GM21723 (cell line): ENCODE results near the gene CDK5R1.
"Not testable (repeated sequence)": the region's sequence is repeated elsewhere in the genome, so short reads cannot be mapped to it uniquely, and the experiment has no call there.

Experiments used
- ATAC-seq: cut with Tn5 transposase; IDR thresholded peaks from one replicate; pipeline ENCODE4 v1.9.1; 2021; ENCODE audit warnings: mild to moderate bottlenecking, moderate library complexity; ENCODE audit not compliant: unreplicated experiment

Gene CDK5R1

DNA sequence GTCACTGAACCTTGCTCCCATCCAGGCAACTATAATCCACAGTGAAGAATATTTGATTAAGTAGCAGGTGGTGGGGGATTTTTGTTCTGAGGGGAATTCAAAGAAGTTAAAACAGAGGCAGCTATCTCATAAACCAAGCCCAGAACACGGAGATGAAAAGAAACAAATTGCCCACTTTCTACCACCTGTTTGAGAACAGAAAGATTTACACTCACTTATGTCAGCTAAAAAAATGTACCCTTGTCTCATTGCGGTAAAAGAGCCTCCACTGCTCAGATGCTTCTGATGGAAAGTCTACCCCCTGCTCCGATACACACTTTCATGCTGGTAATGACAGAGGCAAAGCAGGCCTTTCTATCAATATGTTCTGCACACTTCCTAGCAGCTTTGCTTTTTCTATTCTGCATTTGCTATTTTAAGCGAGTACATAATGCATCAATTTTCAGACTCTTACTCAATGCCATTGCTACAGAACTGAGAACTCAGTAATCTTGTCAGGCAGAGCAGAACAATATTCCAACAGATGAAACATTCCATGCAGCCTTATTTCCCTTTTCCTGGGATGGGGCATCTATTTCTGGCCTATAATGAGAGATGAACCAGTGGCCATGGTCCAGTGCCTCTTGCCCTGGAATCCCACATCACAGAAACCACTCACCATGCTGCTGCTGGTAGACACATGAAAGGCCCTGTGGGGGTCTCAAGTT lies 29.0 kb downstream of the CDK5R1 start:
- ATAC-seq = no peak

GRCh38 chr17:32516450-32516849 lies 29.7 kb downstream of the CDK5R1 start:
- no peak for ATAC-seq

GRCh38 chr17:32516940-32517701 lies 30.3 kb downstream of the CDK5R1 start:
- ATAC-seq = no peak

GRCh38 chr17:32517982-32518381 lies 31.2 kb downstream of the CDK5R1 start:
- ATAC-seq = no peak

DNA sequence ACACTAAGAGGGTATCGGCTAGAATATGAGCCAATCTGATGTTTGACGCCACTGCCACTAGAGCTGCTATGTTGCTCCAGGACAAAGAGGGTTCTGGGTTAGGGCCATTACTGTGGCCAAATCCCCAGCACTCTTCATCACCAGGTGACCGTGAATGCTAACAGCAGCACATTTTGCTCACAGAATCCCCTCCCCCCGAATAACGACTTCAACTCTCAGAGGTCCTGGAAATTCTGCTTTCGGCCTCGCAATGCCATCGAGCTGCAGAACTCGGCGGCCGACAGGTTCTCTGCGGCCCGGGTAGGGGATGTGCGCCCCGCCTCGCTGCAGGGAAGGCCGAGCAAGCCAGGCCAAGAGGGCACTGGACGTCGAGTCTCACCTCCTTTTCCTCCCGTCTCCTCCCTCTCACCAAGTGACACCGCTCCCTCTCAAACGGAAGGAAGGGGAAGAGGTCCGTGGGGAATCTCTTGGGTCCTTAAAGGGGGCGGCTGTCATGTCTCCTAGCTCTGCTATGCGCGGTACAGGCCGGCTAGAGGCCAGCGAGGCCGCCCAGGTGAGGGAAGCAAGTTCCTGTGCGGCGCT lies 31.9 kb downstream of the CDK5R1 start:
- ATAC-seq = no peak

- ATAC-seq = no peak
These were observed 32.7 kb downstream of the CDK5R1 start for GRCh38 chr17:32519228-32520103.

DNA sequence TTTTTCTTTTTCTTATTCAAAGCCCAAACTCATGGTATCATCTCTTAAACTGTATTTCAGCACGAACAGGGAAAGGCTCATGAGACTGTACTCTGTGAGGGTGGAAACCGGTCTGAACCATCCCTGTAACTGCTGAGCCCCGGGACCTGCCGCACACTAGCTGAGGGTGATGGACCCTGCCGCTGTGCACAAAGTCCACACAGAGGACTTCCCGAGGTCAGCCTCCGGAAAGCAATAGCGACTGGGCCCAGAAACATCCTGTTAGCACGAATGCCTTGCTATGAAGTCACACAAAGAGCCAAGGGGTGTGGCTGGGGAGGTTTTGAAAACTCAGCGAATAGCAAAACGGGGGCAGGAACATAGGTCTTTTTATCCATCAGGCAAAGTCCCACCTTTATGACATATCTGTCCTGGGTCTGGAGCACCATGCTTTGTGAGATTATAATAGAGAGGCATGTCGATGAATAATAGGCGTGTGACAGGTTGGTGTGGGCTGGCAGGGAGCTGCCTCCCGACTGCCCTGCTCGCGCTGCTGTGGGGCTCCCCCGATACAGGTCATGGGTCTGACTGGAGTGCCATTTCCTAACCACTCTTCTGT lies 33.4 kb downstream of the CDK5R1 start:
- ATAC-seq = no peak

DNA sequence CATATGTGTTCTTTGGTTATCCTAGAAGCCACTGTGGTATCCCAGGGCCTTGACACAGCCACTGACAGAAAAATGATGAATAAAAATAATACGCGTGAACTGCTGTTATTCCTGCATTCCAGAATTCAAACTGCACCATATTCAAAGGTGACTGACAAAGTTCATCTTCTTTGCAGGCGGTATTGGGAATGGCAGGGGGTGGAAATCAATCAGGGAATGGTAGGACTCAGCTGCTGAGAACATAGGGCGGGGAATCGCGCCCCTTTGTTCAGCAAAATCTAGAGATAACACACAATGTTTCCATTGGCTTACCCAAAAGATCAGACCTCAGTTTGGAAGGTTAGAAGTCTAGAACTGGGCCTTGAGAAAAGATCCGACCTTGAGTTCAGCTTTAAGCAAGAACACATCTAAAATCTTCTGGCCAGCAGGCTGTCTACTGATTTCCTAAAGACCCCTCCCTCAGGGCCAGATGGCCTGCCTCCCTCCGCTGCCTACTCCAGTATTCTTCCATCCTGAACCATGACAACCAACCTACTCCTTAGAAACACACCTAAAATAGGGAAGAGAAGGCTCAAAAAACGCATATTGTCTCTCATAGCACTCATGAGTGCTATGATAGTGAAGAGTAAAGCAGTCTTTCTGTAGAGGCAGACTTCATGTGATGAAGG lies 34.1 kb downstream of the CDK5R1 start:
- ATAC-seq = no peak

- peak; percentile 54 for ATAC-seq
These were observed 36.4 kb downstream of the CDK5R1 start for GRCh38 chr17:32523017-32523680.

GRCh38 chr17:32523827-32524552 lies 37.2 kb downstream of the CDK5R1 start:
- peak; percentile 47 for ATAC-seq

DNA sequence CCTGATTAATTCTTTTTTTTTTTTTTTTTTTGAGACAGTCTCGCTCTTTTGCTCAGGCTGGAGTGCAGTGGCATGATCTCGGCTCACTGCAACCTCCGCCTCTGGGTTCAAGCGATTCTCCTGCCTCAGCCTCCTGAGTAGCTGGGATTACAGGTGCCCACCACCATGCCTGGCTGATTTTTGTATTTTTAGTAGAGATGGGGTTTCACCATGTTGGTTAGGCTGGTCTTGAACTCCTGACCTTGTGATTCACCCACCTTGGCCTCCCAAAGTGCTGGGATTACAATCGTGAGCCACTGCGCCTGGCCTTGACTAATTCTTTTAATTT lies 37.7 kb downstream of the CDK5R1 start:
- ATAC-seq = not testable (repeated sequence)

DNA sequence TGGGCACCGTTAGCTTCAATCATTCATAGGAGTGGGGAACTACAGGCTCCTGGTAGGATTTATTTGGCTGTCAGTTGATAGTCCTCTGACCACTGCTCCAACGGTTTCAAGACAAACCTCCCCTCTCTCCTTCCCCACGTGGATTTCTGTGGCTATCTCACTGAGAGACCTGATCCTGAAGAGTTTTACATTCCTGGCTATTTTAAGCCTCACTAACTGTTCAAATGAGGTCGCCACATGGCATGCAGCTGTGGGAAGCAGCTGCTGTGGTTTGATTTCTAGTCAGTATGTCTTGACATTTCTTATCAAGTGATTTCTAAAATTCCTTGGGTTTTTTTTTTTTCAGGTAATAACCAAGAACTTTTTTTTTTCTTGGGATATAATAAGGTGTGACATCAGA lies 38.3 kb downstream of the CDK5R1 start:
- no peak for ATAC-seq

DNA sequence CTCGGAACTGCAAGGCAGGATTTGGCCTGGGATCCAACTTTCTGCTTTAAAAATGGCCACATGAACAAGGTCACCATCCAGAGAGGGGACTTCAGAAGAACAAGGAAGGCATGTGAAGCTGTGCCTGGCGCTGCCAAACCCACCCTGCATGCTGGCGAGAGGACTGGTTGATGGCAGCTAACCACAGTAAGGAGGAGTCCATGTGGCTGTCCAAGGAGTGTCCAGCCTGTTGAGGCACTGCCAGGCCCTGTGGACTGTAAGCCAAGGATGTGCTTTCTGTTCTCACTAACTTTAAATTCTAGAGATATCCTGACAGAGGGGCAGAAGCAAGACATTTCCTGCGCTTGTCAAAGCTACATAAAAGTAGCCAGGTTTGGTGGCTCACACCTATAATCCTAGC lies 40.4 kb downstream of the CDK5R1 start:
- no peak for ATAC-seq

GRCh38 chr17:32528825-32529224 lies 42.0 kb downstream of the CDK5R1 start:
- ATAC-seq = no peak

DNA sequence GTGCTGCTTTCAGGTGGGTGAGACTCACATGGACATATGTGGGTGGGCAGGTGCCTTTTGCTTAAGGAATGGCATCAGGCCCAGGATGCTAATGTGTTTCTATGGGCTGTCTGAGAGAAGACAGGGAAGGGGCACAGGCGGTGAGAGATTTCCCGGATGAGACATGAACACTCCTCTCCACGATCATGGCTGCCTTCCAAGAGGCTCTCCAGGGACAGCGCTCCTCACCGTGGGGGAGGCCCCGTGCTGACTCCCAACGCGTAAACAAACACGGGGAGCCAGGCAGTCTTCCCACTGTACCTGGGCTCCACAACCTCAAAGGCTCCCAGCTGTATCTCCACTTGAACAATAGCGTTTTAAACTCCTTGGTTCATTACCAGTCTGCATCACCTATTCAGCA lies 42.8 kb downstream of the CDK5R1 start:
- ATAC-seq = no peak

- no peak for ATAC-seq
These were observed 46.5 kb downstream of the CDK5R1 start for GRCh38 chr17:32533296-32533695.

GRCh38 chr17:32536736-32537643 lies 50.2 kb downstream of the CDK5R1 start:
- no peak for ATAC-seq
